IMR-90 (cell line): ENCODE results near the gene PLCG1. TPM values are rescaled to one million over a fixed set of nuclear protein-coding genes. Genes with fewer than 3 reads are reported as not detected.

Source experiments
- ATAC-seq: fragments of 200-7000 bp; cut with Tn5 transposase; 2 replicates; pipeline ENCODE4 v1.9.1; 2020; ENCODE audit warnings: low read depth, mild to moderate bottlenecking, moderate library complexity
- BruUV-seq: library from RNA; stranded (reverse); fragments of 400-500 nt; replicated peaks from 2 replicates; lab custom pipeline; 2021; lab: Mats Ljungman, UMichigan
- CTCF ChIA-PET: fragments of 300-600 bp; formaldehyde crosslinking; extraction: SDS; loops from one replicate; lab custom pipeline; 2021; ENCODE audit warnings: antibody characterized with exemption; lab: Yijun Ruan, JAX
- POLR2A ChIA-PET: fragments of 300-600 bp; sonication (Branson Sonifier 250); formaldehyde crosslinking; loops from one replicate; lab custom pipeline; 2022; ENCODE audit warnings: antibody characterized with exemption; ENCODE audit not compliant: unreplicated experiment; lab: Charles Lee
- DNase-seq: peaks from one replicate; pipeline ENCODE4 v3.0.0; 2013
- H2AFZ ChIP-seq: replicated peaks from 2 replicates; pipeline ENCODE3; 2013; ENCODE audit warnings: low read length, mild to moderate bottlenecking; ENCODE audit not compliant: poor library complexity
- H2AK5ac ChIP-seq: 2 replicates; pipeline ENCODE4 v1.6.1; 2013; ENCODE audit warnings: low read depth, low read length, inconsistent platforms
- H2AK9ac ChIP-seq: replicated peaks from 2 replicates; pipeline ENCODE3; 2013; ENCODE audit warnings: mild to moderate bottlenecking, low read depth, low read length, moderate library complexity; ENCODE audit not compliant: poor library complexity
- H2BK120ac ChIP-seq: 2 replicates; pipeline ENCODE4 v1.6.1; 2013; ENCODE audit warnings: low read depth, low read length, inconsistent platforms
- H2BK15ac ChIP-seq: 3 replicates; pipeline ENCODE4 v1.6.1; 2013; ENCODE audit warnings: low read depth, low read length, inconsistent platforms
- H2BK20ac ChIP-seq: 2 replicates; pipeline ENCODE4 v1.6.1; 2013; ENCODE audit warnings: low read depth, mild to moderate bottlenecking, inconsistent platforms, low read length, moderate library complexity
- H2BK5ac ChIP-seq: 2 replicates; pipeline ENCODE4 v1.6.1; 2013; ENCODE audit warnings: mild to moderate bottlenecking, low read depth, low read length, inconsistent platforms; ENCODE audit not compliant: poor library complexity, severe bottlenecking
- H3K14ac ChIP-seq: replicated peaks from 2 replicates; pipeline ENCODE4 v1.6.1; 2013; ENCODE audit warnings: low read depth, low read length, inconsistent platforms
- H3K18ac ChIP-seq: 2 replicates; pipeline ENCODE4 v1.6.1; 2013; ENCODE audit warnings: low read depth, low read length, control low read depth
- H3K23ac ChIP-seq: 2 replicates; pipeline ENCODE4 v1.6.1; 2013; ENCODE audit warnings: low read depth, low read length, inconsistent platforms
- H3K27ac ChIP-seq: 2 replicates; pipeline ENCODE4 v1.5.1; 2013; ENCODE audit warnings: mild to moderate bottlenecking, control low read depth, low read length; ENCODE audit not compliant: insufficient read depth
- H3K27me3 ChIP-seq: 2 replicates; pipeline ENCODE4 v1.6.1; 2013; ENCODE audit warnings: low read length; ENCODE audit not compliant: control insufficient read depth, insufficient read depth
- H3K36me3 ChIP-seq: 2 replicates; pipeline ENCODE4 v1.6.1; 2013; ENCODE audit warnings: low read length, mixed read lengths; ENCODE audit not compliant: control insufficient read depth, insufficient read depth
- H3K4ac ChIP-seq: 2 replicates; pipeline ENCODE4 v1.6.1; 2013; ENCODE audit warnings: low read depth, low read length, inconsistent platforms
- H3K4me1 ChIP-seq: 2 replicates; pipeline ENCODE4 v1.6.1; 2013; ENCODE audit warnings: low read length, mixed read lengths; ENCODE audit not compliant: control insufficient read depth, insufficient read depth
- H3K4me2 ChIP-seq: 2 replicates; pipeline ENCODE4 v1.6.1; 2013; ENCODE audit warnings: low read depth, mild to moderate bottlenecking, control low read depth, low read length, moderate library complexity
- H3K4me3 ChIP-seq: 2 replicates; pipeline ENCODE4 v1.5.1; 2013; ENCODE audit warnings: low read depth, mild to moderate bottlenecking, control low read depth, low read length, moderate library complexity; ENCODE audit not compliant: insufficient read depth
- H3K56ac ChIP-seq: 2 replicates; pipeline ENCODE4 v1.6.1; 2013; ENCODE audit warnings: low read length, inconsistent platforms; ENCODE audit not compliant: insufficient read depth; ENCODE audit errors: extremely low read depth
- H3K79me1 ChIP-seq, 2 experiments: 2 replicates each; pipeline ENCODE4 v1.6.1; 2013; ENCODE audit warnings: low read length in 2 of 2, inconsistent platforms in 1 of 2, low read depth in 1 of 2
- H3K9ac ChIP-seq: 2 replicates; pipeline ENCODE4 v1.6.1; 2013; ENCODE audit warnings: low read depth, low read length, control low read depth
- H3K9me1 ChIP-seq: 2 replicates; pipeline ENCODE4 v1.6.1; 2013; ENCODE audit warnings: low read length, inconsistent platforms; ENCODE audit not compliant: insufficient read depth
- H3K9me3 ChIP-seq: 2 replicates; pipeline ENCODE4 v1.6.1; 2013; ENCODE audit warnings: low read length; ENCODE audit not compliant: control insufficient read depth, insufficient read depth
- H4K20me1 ChIP-seq: 2 replicates; pipeline ENCODE4 v1.6.1; 2013; ENCODE audit warnings: low read length, inconsistent platforms; ENCODE audit not compliant: insufficient read depth
- H4K5ac ChIP-seq: 2 replicates; pipeline ENCODE4 v1.6.1; 2013; ENCODE audit warnings: mild to moderate bottlenecking, low read depth, low read length, control low read depth
- H4K8ac ChIP-seq, 2 experiments: 2 replicates each; pipeline ENCODE4 v1.6.1; 2013; ENCODE audit warnings: low read depth in 2 of 2, low read length in 2 of 2, control low read depth in 1 of 2, inconsistent platforms in 1 of 2
- H4K91ac ChIP-seq: 2 replicates; pipeline ENCODE4 v1.6.1; 2013; ENCODE audit warnings: low read depth, low read length, inconsistent platforms; ENCODE audit not compliant: insufficient read depth
- BHLHE40 ChIP-seq: fragments of 150-350 bp; IDR thresholded peaks from 2 replicates; pipeline ENCODE4 v1.6.1; 2016; ENCODE audit warnings: mild to moderate bottlenecking, low read depth, low read length
- CEBPB ChIP-seq: IDR thresholded peaks from 2 replicates; pipeline ENCODE4 v1.6.1; 2012; ENCODE audit warnings: low read depth, low read length, improper control_type of control experiment
- CTCF ChIP-seq: conservative IDR thresholded peaks from 2 replicates; pipeline ENCODE4 v1.5.1; 2012; ENCODE audit warnings: mild to moderate bottlenecking, low read depth, low read length, improper control_type of control experiment
- ELK1 ChIP-seq: fragments of 150-350 bp; IDR thresholded peaks from 2 replicates; pipeline ENCODE4 v1.6.1; 2016; ENCODE audit warnings: low read depth, mild to moderate bottlenecking, low read length, moderate library complexity, borderline replicate concordance
- MAZ ChIP-seq: IDR thresholded peaks from 2 replicates; pipeline ENCODE4 v1.6.1; 2012; ENCODE audit warnings: low read depth, mild to moderate bottlenecking, low read length, improper control_type of control experiment, moderate library complexity, borderline replicate concordance
- MXI1 ChIP-seq: IDR thresholded peaks from 2 replicates; pipeline ENCODE4 v1.6.1; 2012; ENCODE audit warnings: low read depth, mild to moderate bottlenecking, low read length, moderate library complexity, borderline replicate concordance
- NFE2L2 ChIP-seq: fragments of 150-350 bp; IDR thresholded peaks from 2 replicates; pipeline ENCODE4 v1.6.1; 2016; ENCODE audit warnings: low read depth, mild to moderate bottlenecking, low read length
- POLR2A ChIP-seq: IDR thresholded peaks from 2 replicates; pipeline ENCODE4 v1.6.1; 2012; ENCODE audit warnings: mild to moderate bottlenecking, low read depth, low read length
- RAD21 ChIP-seq: IDR thresholded peaks from 2 replicates; pipeline ENCODE4 v1.6.1; 2012; ENCODE audit warnings: low read length, improper control_type of control experiment
- RFX5 ChIP-seq: IDR thresholded peaks from 2 replicates; pipeline ENCODE4 v1.8.0; 2012; ENCODE audit warnings: low read depth, mild to moderate bottlenecking, low read length, moderate library complexity
- USF2 ChIP-seq: fragments of 150-350 bp; IDR thresholded peaks from 2 replicates; pipeline ENCODE4 v1.6.1; 2017; ENCODE audit warnings: mild to moderate bottlenecking, antibody characterized with exemption, low read length, low read depth
- WGBS, 2 experiments: methylation state at CpG; one replicate each; pipeline versions ENCODE4 v1.1.5 to v1.1.7; 2013; ENCODE audit warnings: missing lambda C conversion rate in 2 of 2; ENCODE audit not compliant: insufficient read length in 1 of 2; ENCODE audit errors: extremely low coverage in 2 of 2; 5-methylcytosine and 5-hydroxymethylcytosine counted together
- dilution Hi-C: fragments of 300-500 bp; cut with HindIII; formaldehyde crosslinking; loops from one replicate; pipeline ENCODE4 v1.14.3; 2018; ENCODE audit warnings: low sequenced_read_pairs; ENCODE audit not compliant: unreplicated experiment
- in situ Hi-C: fragments of 300-500 bp; cut with MboI; formaldehyde crosslinking; loops from 3 replicates; pipeline ENCODE4 v1.14.3; 2019; ENCODE audit warnings: low sequenced_read_pairs, inconsistent platforms, mixed read lengths
- intact Hi-C: fragments of 100-400 bp; cut with micrococcal nuclease; formaldehyde crosslinking; loops from 2 replicates; pipeline ENCODE4 v1.10.0; 2022
- polyA plus RNA-seq, 3 experiments: library from polyadenylated mRNA; depleted of rRNA; stranded (reverse); fragments of >200 nt; gene quantifications; 2 replicates each; pipeline ENCODE4 v1.2.3, GENCODE V29; 2012; ENCODE audit warnings: low replicate concordance in 1 of 3
- total RNA-seq: library from RNA; depleted of rRNA; stranded (reverse); fragments of >200 nt; gene quantifications from 2 replicates; pipeline ENCODE4 v1.2.3, GENCODE V29; 2012

Gene PLCG1
- total and polyA plus RNA-seq, 2 of the 4 experiments (the other 2 are of a cell fraction) = 59.1 to 69.1 TPM

- no peak overlapping the region for H3K4ac ChIP-seq
- peaks cover 42% of the 10 kb centered on the region for H3K9me1 ChIP-seq
- WGBS, 2 experiments = 85% methylated on average over 3 of the region's 10 CpGs; no CpG with 5 or more reads in 1 of the 2 experiments
- no peak overlapping the region for H3K4me3 ChIP-seq
- no peak overlapping the region for H2BK5ac ChIP-seq
- no peak overlapping the region for H3K4me2 ChIP-seq
- H3K9ac ChIP-seq = no peak overlapping the region
- no peak overlapping the region for H2AK5ac ChIP-seq
- H4K20me1 ChIP-seq = peaks cover 6% of the 10 kb centered on the region
- H2AFZ ChIP-seq = no peak overlapping the region
- no peak overlapping the region for H4K5ac ChIP-seq
- no peak overlapping the region for H2BK20ac ChIP-seq
- H2BK15ac ChIP-seq = no peak overlapping the region
- no peak overlapping the region for H3K56ac ChIP-seq
- no peak overlapping the region for H4K8ac ChIP-seq
- TF ChIP-seq RFX5 (no peak), CEBPB (no peak), MAZ (no peak), NFE2L2 (no peak), POLR2A (no peak), MXI1 (no peak), CTCF (no peak), USF2 (no peak), BHLHE40 (no peak), ELK1 (no peak), RAD21 (no peak)
- no peaks in the 10 kb centered on the region for H3K9me3 ChIP-seq
- H4K91ac ChIP-seq = no peak overlapping the region
- BruUV-seq = no TSS peak
- intact Hi-C loops = no loop called here
- no peak overlapping the region for H2BK120ac ChIP-seq
- H3K79me1 ChIP-seq = peaks cover 38 to 73% of the 10 kb centered on the region in 2 experiments
- no peak overlapping the region for H3K27ac ChIP-seq
- H3K14ac ChIP-seq = no peak overlapping the region
- dilution Hi-C loops = no loop called here
- CTCF ChIA-PET = no interaction called here
- DNase-seq = no peak
- peaks cover 23% of the 10 kb centered on the region for H3K36me3 ChIP-seq
- ATAC-seq = no peak
- peaks cover 14% of the 10 kb centered on the region for H3K4me1 ChIP-seq
- H2AK9ac ChIP-seq = no peak overlapping the region
- H3K18ac ChIP-seq = no peak overlapping the region
- POLR2A ChIA-PET = no interaction called here
- H3K27me3 ChIP-seq = no peaks in the 10 kb centered on the region
- no peak overlapping the region for H3K23ac ChIP-seq
- in situ Hi-C loops = no loop called here
These were observed 45.2 kb downstream of the PLCG1 start for GRCh38 chr20:41182296-41183212.
